ENCODE results near the gene CSMD2.

DNA sequence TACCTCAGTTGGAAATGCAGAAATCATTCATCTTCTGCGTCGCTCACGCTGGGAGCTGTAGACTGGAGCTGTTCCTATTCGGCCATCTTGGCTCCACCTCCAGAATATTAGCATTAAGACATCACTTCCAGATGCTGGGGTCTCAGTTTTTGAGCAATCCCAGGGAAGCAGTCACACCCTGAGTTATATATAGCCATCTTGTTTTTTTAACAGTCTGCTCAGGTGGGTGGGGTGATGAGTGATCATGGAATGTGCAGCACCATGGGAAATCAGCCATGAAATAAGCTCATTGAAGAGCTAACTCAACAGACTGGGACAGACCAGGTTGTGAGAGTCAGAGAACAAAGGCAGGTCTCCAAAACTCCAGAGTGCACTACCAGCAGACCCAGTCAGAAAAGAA lies 328.1 kb downstream of the CSMD2 start:
- TF ChIP-seq TAF1 (IDR thresholded peaks at IDR 0.05; ENCODE audit: low read depth) = no peak
- TF ChIP-seq TEAD4 (IDR thresholded peaks at IDR 0.05) = no peak
